HG02798 (cell line): ENCODE measurements around the gene SPECC1.

Source experiments
- ATAC-seq: cut with Tn5 transposase; IDR thresholded peaks from one replicate; pipeline ENCODE4 v1.9.1; 2021; ENCODE audit warnings: mild to moderate bottlenecking; ENCODE audit not compliant: unreplicated experiment, poor library complexity

The SPECC1 gene

DNA sequence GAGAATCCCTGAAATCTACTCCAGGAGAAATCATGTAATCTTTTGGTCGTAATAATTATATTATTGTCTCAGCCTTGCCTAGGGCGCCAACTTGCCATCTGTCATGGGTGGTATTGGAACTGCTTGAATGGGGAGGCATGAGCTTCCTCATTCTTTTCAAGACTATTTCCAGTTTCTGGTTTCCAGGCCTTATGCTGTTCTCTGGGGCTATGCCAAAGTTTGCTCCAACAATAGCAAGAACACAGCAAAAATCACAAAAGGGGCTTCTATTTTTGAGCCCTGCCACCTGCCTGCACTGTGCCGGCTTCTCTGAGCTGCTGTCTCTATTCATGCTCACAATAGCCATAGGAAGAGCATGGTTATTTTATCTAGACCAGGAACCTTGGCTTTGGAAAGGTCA is 111.7 kb downstream of the SPECC1 start:
- ATAC-seq: no peak

DNA sequence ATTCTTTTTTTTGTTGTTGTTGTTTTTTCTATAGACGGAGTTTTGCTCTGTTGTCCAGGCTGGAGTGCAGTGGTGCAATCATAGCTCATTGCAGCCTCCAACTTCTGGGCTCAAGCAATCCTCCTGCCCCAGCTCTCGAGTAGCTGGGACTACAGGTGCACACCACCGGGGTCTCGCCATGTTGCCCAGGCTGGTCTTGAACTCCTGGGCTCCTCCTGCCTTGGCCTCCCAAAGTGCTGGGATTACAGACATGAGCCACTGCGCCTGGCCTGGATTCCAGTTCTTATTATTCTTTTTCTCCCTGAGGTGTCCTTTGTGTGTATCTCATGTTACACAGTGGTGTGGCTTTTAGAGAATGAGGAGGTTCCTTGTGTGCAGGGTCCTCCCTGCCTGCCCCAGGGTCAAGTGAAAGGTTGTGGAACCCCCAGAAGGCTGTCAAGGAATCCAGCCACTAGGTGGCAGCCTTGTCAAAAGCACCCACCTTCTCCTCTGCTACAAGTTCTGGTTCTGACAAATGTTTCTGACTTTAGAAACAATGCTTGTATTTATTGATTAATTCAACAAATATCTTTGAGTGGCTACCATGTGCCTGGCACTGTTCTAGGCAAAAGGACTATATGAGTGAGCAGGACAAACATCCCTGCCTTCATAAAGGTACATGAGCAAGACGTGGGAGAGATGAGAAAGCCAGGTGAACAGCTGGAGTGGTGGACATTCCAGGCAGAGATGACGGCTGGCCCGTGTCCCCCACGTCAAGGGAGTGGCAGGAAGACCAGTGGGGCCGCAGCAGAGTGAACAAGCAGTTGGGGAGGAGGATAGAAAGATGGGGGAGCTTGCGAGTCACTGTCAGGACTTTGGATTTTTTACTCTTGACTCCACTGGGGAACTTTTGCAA is 112.4 kb downstream of the SPECC1 start:
- ATAC-seq: no peak

DNA sequence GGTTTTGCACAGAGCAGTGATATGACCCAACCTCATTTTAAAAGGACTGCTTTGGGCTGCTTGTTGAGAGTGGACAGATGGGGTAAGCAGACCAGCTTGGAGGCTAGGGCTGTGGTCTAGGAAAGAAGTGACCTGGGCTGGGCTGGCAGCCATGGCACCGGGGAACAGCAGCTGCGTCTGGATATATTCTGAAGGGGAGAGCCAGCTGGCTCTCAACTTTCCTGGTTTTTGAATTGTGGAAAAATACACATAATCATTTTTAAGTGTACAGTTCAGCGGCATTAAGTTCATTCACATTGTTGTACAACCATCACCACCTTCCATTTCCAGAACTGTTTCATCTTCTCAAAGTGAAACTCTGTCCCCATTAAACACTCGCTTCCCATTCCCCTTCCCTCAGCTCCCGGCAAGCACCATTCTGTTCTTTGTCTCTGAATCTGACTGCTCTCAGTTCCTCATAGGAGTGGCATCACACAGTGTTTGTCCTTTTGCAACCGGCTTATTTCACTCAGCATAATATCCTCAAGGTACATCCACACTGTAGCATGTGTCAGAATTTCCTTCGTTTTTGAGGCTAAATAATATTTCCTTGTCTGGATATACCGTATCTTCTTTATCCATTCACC is 113.2 kb downstream of the SPECC1 start:
- ATAC-seq: no peak

DNA sequence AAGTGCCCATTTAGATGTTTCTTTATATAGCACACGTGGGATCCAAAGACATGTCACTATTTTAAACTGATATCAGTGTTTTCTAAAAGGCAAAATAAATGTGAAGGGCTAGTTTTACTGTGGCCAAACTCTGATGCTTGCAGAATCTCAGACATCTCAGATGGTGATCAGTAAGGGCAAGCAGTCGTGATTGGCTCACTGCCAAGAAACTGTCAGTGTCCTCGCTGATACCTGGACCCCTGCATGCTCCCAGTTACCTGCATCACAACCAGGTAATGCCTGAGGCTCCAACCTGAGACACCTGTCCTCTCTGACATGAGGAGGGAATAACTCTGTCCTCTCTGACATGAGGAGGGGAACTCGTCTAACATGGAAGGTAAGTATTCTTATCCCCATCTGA is 114.0 kb downstream of the SPECC1 start:
- no peak for ATAC-seq

DNA sequence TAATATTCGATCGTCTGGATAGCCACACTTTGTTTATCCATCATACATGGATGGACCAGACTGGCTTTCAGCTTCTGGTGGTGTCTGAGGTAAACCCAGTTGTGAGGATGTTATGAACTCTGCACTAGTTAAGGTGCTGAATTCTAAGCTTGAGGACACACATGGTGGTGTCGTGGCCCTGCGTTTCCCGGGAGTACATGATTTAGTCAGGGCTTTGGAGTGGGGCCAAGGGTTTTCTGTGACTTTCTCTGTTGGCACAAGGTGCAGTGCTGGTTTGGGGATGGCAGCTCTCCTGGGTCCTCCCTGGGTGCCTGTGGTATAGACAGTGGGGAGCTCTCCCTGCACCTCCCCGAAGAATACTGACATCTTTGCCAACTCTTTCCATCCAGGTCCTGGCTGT is 116.6 kb downstream of the SPECC1 start:
- ATAC-seq: no peak

DNA sequence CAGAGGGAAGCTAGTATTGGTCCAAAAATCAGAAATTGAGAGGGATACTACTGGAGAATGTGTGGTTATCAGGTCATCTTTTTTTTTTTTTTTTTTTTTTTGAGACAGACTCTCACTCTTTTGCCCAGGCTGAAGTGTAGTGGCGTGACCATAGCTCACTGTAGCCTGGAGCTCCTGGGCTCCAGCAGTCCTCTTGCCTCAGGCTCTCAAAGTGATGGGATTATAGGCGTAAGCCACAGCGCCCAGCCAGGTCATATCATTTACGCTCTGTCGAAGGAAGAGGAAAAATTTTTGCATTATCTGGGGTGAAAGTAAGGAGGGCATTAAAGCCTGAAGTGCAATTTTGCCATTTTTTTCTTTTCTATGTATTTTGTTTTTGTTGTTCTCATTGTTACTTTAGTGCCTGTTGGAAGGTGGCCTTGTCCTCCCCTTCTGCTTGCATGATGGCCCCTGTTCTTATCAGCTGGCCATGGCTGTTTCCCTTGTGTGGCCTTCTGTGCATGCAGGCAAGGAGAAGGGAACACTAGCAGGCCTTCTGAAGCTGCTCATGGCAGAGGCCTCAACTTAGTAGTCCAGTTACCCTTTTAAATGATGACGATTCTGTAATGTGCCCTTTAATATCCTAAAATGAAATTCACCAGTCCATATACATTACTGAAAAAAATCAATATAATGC is 118.3 kb downstream of the SPECC1 start:
- ATAC-seq: no peak

DNA sequence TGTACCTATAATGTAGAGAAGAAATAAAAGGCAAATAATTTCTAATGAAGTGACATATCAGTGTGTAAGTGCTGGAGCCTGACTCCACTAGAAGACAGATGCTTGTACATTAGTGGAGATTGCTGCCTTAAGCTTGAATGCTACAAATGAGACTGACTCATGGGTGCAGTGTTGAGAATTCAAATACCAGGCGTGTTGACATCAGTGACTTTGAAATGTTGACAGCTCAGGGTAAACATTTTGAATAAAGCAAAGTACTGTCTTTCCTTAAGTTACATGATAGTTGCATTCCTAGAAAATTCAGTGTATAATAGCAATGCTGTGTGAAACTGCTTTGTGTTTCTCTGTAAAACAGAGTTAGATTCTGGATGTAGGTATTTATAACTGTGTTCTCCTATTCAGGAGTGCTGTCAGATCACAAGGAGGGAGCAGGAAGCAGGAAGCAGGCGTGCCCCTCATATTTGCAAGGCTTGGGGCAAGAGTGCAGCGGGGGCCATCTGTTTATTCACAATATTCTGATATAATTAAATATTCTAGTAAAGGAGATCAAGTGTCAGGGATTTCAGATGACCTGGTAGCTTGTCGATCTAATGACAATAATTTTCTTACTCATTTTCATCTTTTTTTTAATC is 119.0 kb downstream of the SPECC1 start:
- no peak for ATAC-seq

DNA sequence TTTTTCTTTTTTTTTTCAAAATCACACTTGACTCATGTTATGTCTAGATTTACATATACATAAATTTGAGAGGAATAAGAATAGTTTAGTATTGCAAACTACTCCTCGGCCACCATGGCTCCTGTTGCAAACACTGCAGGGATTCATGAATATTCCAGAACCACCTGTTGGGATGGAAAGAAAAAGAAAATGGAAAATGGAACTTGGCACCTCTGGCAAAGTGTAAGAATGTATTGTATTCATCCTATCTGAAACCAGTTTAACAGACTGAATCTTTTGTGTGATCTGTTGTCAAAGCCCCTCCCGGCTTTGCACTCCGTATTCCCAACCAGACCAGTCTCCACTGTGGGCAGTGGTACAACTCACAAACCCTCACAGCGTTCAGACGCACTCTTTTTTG is 124.4 kb downstream of the SPECC1 start:
- ATAC-seq: no peak

DNA sequence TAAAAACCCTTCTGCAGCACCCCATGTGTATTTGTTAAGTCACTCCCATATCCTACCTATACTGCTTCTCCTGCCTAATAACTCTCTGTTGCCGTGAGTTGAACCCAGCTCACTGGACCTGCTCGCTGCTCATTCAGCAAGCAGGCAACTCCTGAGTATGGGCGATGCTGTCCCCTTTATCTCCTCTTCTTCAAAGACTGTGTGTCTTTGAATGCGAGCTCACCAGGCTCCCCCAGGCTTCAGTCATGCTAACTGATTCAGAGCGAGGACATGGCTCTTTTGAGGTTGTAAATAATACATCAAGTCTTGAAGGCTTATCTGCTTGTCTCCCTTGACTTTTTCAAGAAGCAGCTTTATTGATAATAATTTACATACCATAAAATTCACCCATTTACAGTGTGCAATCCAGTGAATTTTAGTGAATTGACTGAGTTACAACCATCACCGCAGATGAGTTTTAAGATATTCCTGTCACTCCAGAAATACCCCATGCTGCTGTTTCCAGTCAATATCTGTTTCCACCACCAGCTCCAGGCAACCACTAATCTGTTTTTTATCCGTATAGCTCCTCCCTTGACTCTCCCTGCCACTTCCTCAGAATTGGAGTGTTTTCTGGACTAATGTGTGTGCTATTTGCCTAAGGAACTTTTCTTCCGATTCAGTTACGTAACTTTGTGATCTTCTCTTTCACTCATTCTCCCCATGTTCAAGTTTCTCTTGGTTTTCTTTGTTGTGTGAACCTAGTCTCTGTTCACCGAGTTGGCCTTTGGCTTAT is 132.2 kb downstream of the SPECC1 start:
- ATAC-seq: no peak

DNA sequence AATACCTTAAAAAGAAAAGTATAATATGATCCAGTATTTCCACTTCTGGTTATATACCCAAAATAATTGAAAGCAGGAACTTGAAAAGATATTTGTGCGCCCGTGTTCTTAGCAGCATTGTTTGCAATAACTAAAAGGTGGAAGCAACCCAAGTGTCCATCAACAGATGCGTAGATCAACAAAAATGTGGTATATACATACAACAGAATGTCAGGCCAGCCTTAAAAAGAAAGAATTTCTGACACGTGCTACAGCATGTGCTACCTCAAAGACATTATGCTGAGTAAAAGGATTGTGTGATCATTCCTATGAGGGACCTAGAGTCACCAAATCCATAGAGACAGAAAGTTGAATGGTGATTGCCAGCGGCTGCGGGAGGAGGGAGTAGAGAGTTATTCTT is 133.1 kb downstream of the SPECC1 start:
- no peak for ATAC-seq

DNA sequence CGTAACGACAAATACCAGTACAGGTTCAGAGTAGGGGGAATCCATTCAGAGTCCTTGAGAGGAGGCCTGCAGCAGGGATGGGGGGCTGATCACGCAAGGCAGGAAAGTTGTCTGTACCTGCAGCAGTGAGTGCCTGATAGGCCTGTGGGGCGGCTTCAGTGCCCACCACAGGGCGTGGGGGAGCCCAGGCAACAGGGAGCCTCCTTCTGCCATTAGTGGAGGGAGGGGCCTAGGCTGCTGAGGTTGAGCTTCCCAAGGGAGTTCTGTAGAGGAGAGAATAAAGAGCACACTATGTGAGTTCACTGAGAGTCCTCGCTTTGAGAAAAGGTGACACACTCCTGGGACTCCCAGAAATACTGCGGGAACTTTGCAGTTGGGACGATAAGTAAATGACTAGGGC is 134.6 kb downstream of the SPECC1 start:
- no peak for ATAC-seq

DNA sequence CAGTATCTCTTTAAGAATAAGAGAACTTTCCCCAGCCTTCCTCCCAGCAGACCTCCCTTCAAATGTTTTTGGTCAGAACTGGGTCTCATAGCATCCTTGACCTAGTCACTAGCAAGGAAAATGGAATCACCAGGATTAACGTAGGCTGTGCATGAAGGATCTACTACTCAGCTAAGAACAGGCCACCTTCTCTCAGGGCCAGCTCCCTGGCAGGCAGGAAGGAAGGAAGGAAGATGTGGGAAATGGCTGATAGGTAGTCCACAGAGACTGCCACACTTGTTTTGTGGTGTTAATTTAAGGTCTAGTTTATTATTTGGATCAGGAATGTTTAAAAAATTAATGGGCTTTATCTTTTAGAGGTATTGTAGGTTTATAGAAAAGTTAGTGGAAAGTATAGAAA is 136.4 kb downstream of the SPECC1 start:
- no peak for ATAC-seq

DNA sequence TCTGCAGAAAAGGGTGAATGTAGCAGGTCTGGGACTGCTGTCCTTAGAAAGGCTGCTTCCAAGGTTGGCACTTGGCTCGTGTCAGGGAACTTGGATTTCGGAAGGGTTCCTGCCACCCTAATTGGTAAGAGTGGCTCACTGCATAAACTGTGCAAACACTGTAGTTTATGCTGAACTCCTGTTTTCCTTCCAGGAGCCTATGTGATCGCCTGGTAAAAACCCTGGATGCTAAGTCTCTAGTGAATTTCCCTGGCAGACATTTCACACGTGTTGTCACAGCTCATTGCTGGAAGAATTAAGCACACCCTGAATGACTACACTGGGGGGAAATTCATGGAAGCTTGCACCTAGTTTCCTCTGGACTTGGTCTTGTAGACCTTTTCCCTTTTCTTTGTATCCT is 140.1 kb downstream of the SPECC1 start:
- ATAC-seq: no peak

DNA sequence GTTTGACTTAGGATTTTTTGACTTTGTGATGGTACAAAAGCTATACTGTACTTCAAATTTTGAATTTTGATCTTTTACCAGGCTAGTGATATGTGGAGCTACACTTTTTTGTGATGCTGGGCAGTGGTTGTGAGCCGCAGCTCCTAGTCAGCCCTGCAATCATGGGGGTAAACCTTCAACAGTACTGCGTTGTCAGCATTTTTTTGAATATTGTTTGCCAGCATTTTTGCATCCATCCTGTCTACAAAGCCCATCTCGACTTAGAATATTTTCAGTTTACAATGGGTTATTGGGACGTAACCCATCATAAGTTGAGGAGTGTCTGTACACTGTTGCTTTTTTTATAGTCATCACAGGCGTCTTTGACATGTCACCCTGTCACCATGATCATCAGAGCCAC is 142.0 kb downstream of the SPECC1 start:
- ATAC-seq: no peak

DNA sequence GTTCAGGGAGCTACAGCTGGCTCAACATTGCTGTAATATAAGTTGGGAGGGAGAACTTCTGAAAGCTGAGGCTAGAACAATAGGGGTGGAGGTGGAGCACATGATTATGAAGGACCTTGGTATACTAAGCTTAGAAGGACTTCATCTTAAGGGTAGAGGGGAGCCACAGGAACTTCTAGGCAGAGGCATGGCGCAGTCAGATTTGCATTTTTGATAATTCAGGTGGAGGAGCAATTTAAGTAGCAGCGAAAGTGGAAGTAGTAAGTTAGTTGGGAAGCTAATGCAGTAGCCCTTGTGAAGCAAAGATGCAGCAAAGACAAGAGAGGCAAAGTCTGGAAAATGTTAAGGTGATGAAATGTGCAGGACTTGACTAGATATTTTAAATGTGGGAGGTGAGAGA is 144.1 kb downstream of the SPECC1 start:
- ATAC-seq: no peak

DNA sequence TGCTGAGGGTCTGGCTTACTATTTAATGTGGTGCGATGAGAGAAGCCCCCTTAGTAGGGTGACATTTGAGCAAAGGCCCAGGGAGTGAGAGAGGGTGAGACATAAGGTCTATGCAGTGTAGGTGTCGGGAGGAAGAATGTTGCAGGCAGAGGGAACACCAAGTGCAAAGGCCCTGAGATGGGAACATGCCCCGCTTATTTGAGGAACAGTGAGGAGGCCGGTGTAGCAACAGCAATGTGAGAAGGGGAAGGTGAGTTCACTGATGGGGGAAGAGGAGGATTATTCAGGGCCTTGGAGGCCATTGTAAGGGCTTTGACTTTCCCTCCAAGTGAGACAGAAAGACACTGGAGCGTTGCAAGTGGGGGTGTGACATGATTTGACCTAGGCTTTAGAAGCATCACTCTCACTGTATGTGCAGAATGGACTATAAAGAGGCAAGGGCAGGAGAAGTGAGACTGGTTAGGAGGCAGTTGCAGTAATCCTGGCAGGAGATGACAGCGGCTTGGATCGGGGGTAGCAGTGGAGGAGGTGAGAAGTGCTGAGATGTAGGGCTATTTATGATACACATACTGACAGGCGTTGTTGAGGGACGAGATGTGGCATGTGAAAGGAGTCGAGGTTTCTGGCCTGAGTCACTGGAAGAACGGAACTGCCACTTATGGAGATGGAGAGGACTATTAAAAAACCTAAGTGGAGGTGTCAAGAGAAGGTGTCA is 145.3 kb downstream of the SPECC1 start:
- no peak for ATAC-seq

DNA sequence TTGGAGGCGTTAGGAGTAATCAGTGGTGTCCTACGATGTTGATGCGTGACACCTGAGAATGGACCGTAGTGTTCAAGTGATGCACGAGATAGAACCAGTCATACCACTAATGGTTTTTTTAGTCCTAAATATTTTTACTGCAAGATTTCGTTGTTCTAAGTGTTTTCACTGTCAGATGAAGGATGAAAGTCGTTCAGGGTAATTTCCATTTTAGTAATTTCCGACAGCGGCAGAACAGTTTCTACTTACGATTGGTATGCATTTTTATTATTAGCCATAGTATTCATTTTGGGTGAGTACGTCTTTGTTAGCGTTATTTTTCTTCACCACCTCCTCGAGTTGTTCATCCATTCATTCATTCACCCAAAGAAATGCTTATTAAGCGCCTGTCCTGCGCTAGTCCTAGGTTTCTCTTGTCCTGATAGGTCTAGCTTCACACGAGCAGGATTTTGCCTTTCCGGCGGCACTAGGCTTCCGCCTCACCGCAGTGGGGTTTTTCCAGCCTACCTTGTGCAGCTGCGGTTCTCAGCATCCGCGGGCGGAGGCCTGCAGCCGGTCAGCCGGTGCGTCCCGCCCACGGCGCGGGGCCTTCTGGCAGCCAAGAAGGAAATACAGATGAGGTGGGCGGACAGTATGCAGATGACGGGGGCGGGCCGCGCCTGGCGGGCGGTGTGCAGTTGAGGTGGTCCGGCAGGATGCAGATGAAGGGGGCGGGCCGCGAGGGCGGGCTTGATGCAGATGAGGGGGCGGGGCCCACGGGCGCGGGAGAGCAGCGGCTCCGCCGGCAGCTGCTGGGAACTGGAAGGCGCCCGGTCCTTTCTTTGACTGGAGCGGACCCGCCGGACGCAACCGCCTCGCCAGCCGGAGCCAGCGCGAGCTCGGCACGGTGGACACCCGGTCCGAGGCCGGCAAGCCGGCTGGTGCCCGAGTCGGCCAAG is 146.4 kb downstream of the SPECC1 start:
- peak; percentile 96 for ATAC-seq

DNA sequence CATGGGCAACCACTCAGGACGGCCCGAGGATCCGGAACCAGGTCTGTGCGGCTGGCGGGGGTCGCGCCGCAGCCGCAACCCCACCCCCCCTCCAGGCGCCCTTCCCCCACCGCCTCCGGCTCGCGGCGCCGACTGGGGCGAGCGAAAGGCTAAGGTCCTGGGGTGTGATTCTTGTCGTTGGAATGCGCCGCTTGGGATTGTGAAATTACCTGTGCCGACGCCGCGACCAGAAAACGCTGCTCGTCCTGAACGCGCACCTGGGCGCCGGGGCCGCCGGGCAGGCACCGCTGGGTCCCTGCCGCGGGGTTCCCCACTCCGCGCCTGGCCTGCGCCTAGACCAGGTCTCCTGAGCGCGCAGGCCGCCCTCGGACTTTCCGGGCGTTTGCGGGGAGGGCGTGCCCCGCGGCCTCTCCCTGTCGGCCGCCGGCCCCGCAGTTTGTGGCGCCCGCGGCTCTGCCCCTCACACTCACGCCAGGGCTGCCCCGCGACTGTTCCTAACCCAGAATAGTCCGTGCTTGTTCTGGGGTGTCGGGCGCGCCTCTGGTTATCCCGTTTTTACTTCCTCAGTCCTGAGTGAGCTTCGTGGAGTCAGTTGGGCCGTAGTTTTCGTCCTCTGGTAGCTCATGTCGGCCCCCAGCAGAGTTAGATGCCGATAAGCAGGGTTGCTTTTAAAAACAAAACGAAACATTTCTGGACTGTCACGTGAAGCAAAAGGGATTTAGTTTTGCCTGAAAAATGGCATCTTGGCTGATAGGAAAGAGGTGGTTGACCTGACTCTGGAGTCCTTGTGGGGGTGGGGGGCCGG is 147.2 kb downstream of the SPECC1 start:
- ATAC-seq: peak; percentile 18
